Sigmoid colon (tissue), 7 donors: ENCODE results near the gene TSPEAR. TPM values are rescaled to one million over a fixed set of nuclear protein-coding genes. Genes with fewer than 3 reads are reported as not detected.

Source experiments
- DNase-seq: peaks from one replicate; pipeline ENCODE4 v3.0.0-alpha.2; 2019
- H3K27ac ChIP-seq, 4 donors: fragments of 200-600 bp; sonication (generic); one replicate each; pipeline ENCODE4 v1.5.1; 2016 to 2019; ENCODE audit warnings: mild to moderate bottlenecking in 1 of 4
- H3K27me3 ChIP-seq, 3 donors: fragments of 200-600 bp; sonication (generic); one replicate each; pipeline ENCODE4 v1.5.1; 2019; ENCODE audit warnings: mild to moderate bottlenecking in 1 of 3
- H3K36me3 ChIP-seq, 4 donors: fragments of 200-600 bp; sonication (generic); one replicate each; pipeline ENCODE4 v1.5.1; 2016 to 2019
- H3K4me1 ChIP-seq, 4 donors: fragments of 200-600 bp; sonication (generic); one replicate each; pipeline ENCODE4 v1.5.1; 2017 to 2019
- H3K4me3 ChIP-seq, 4 donors: fragments of 200-600 bp; sonication (generic); one replicate each; pipeline ENCODE4 v1.5.1; 2017 to 2019; ENCODE audit warnings: mild to moderate bottlenecking in 2 of 4, moderate library complexity in 1 of 4
- H3K9me3 ChIP-seq, 4 donors: fragments of 200-600 bp in 3 of 4; sonication (generic) in 3 of 4; one replicate each; pipeline versions ENCODE4 v1.5.1 to v1.6.1; 2013 to 2019
- CTCF ChIP-seq, 4 experiments: fragments of 450-650 bp in 3 of 4; fragments of 200-600 bp in 1 of 4; IDR thresholded peaks; one replicate each; pipeline ENCODE4 v1.5.1; 2016 to 2019; ENCODE audit warnings: antibody characterized with exemption in 4 of 4, mild to moderate bottlenecking in 3 of 4, moderate library complexity in 2 of 4
- EP300 ChIP-seq, 4 donors: sonication (generic); formaldehyde crosslinking; IDR thresholded peaks; one replicate each; pipeline ENCODE4 v1.6.1; 2017; ENCODE audit warnings: antibody characterized with exemption in 4 of 4
- POLR2A ChIP-seq, 2 donors: fragments of 450-650 bp; IDR thresholded peaks; one replicate each; pipeline ENCODE4 v1.6.1; 2016; ENCODE audit warnings: antibody characterized with exemption in 2 of 2, mild to moderate bottlenecking in 2 of 2, moderate library complexity in 2 of 2
- POLR2AphosphoS5 ChIP-seq, 4 donors: sonication (generic); formaldehyde crosslinking; IDR thresholded peaks; one replicate each; pipeline ENCODE4 v1.6.1; 2017; ENCODE audit warnings: antibody characterized with exemption in 4 of 4
- WGBS, 2 donors: extraction: QIAGEN DNeasy Blood & Tissue Kit; methylation state at CpG; one replicate each; pipeline ENCODE4 v1.1.7; 2013; 5-methylcytosine and 5-hydroxymethylcytosine counted together
- intact Hi-C: fragments of 100-400 bp; cut with DNase I; formaldehyde crosslinking; loops from one replicate; pipeline ENCODE4 v1.15.1; 2023
- polyA plus RNA-seq, 3 donors: library from polyadenylated mRNA; stranded (reverse); fragments of 200-250 nt; gene quantifications; one replicate each; pipeline ENCODE4 v1.2.3, GENCODE V29; 2013
- small RNA-seq, 3 donors: library from RNA; depleted of rRNA; stranded (forward); fragments of <200 nt; gene quantifications; one replicate each; pipeline ENCODE3, GENCODE V24; 2016
- total RNA-seq, 4 donors: library from RNA; depleted of rRNA; stranded (reverse); fragments of >200 nt; gene quantifications; one replicate each; pipeline ENCODE4 v1.1.0, GENCODE V29; 2016
- donor health status: healthy with polysubstance abuse.
- donor health status: Bipolar disorder and iron deficiency.
- donor health status: healthy.

Gene TSPEAR
- total and polyA plus RNA-seq, 7 donors = under 0.01 to 0.20 TPM; not detected in 5

GRCh38 chr21:44450402-44450801, 261.0 kb downstream of the TSPEAR start:
- Histone ChIP-seq H3K27ac (no peak overlapping the region), H3K36me3 (no peaks in the 10 kb centered on the region), H3K9me3 (peaks cover 0 to 2% (median 0%) of the 10 kb centered on the region in 4 donors), H3K4me3 (no peak overlapping the region), H3K27me3 (no peaks in the 10 kb centered on the region), H3K4me1 (peaks cover 0 to 14% (median 3%) of the 10 kb centered on the region in 4 donors)
- WGBS, 2 donors = 71 to 79% methylated on average over 14 of the region's 14 CpGs
- no peak for DNase-seq
- intact Hi-C loops = loop anchor here (10.0 kb wide), 1 partner anchor 436 kb away; the partner anchor contains the start of gene TRAPPC10
- TF ChIP-seq EP300 (IDR thresholded peaks at IDR 0.05) (no peak), CTCF (IDR thresholded peaks at IDR 0.05) (no peak), POLR2AphosphoS5 (IDR thresholded peaks at IDR 0.05) (no peak), POLR2A (IDR thresholded peaks at IDR 0.05) (no peak)

- no peak for TF ChIP-seq POLR2A (IDR thresholded peaks at IDR 0.05)
- no peak for TF ChIP-seq CTCF (IDR thresholded peaks at IDR 0.05)
- TF ChIP-seq EP300 (IDR thresholded peaks at IDR 0.05) = no peak
- no peak for TF ChIP-seq POLR2AphosphoS5 (IDR thresholded peaks at IDR 0.05)
- H3K4me3 ChIP-seq = no peak overlapping the region
- H3K9me3 ChIP-seq = peaks cover 0 to 2% (median 0%) of the 10 kb centered on the region in 4 donors
- H3K4me1 ChIP-seq = peaks cover 0 to 11% (median under 1%) of the 10 kb centered on the region in 4 donors
- intact Hi-C loops = loop anchor here (10.0 kb wide), 1 partner anchor 435 kb away; the partner anchor contains the start of gene TRAPPC10
- no peaks in the 10 kb centered on the region for H3K36me3 ChIP-seq
- peak overlapping the region in 1 of 4 donors; percentile 8 for H3K27ac ChIP-seq
- WGBS, 2 donors = 53 to 68% methylated on average over 28 of the region's 28 CpGs
- peak; percentile 48 for DNase-seq
- H3K27me3 ChIP-seq = no peaks in the 10 kb centered on the region
Observed at GRCh38 chr21:44449473-44450363, 261.7 kb downstream of the TSPEAR start.

- Histone ChIP-seq H3K9me3 (peaks cover 0 to 2% (median 0%) of the 10 kb centered on the region in 4 donors), H3K36me3 (no peaks in the 10 kb centered on the region), H3K27ac (no peak overlapping the region), H3K4me1 (peaks cover 0 to 10% (median 0%) of the 10 kb centered on the region in 4 donors), H3K27me3 (no peaks in the 10 kb centered on the region), H3K4me3 (no peak overlapping the region)
- peak; percentile 53 for DNase-seq
- 51 to 62% methylated on average over 13 of the region's 13 CpGs for WGBS, 2 donors
- intact Hi-C loops = no loop called here
- no peak for TF ChIP-seq CTCF (IDR thresholded peaks at IDR 0.05)
- no peak for TF ChIP-seq POLR2A (IDR thresholded peaks at IDR 0.05)
Observed at GRCh38 chr21:44448651-44449131, 262.7 kb downstream of the TSPEAR start.

Small RNA genes within 50 kb of the gene (small RNA-seq; reads per million reads assigned to genes)
- gene KRTAP12-6P = 0 reads per million in 3 donors

Other genes with a start within 250 kb of the TSPEAR start
- not detected for gene KRTAP10-1, start 171.4 kb downstream of the TSPEAR start, total RNA-seq
- gene KRTAP10-1, start 171.4 kb downstream of the TSPEAR start, polyA plus RNA-seq = not detected
- not detected for gene KRTAP10-2, start 160.1 kb downstream of the TSPEAR start, total RNA-seq
- not detected for gene KRTAP10-2, start 160.1 kb downstream of the TSPEAR start, polyA plus RNA-seq
- under 1 TPM in 1 of 4 donors, not detected in 3; 0.66 TPM for gene KRTAP10-3, start 152.8 kb downstream of the TSPEAR start, total RNA-seq
- not detected for gene KRTAP10-3, start 152.8 kb downstream of the TSPEAR start, polyA plus RNA-seq
- gene KRTAP10-4, start 137.8 kb downstream of the TSPEAR start, total RNA-seq = not detected
- gene KRTAP10-4, start 137.8 kb downstream of the TSPEAR start, polyA plus RNA-seq = not detected
- gene KRTAP10-5, start 131.0 kb downstream of the TSPEAR start, total RNA-seq = not detected
- not detected for gene KRTAP10-5, start 131.0 kb downstream of the TSPEAR start, polyA plus RNA-seq
- gene KRTAP10-6, start 119.1 kb downstream of the TSPEAR start, total RNA-seq = not detected
- not detected for gene KRTAP10-6, start 119.1 kb downstream of the TSPEAR start, polyA plus RNA-seq
- not detected for gene KRTAP10-7, start 111.0 kb downstream of the TSPEAR start, total RNA-seq
- not detected for gene KRTAP10-7, start 111.0 kb downstream of the TSPEAR start, polyA plus RNA-seq
- not detected for gene KRTAP10-8, start 99.5 kb downstream of the TSPEAR start, total RNA-seq
- not detected for gene KRTAP10-8, start 99.5 kb downstream of the TSPEAR start, polyA plus RNA-seq
- not detected for gene KRTAP10-9, start 84.5 kb downstream of the TSPEAR start, total RNA-seq
- gene KRTAP10-9, start 84.5 kb downstream of the TSPEAR start, polyA plus RNA-seq = not detected
- not detected for gene KRTAP10-10, start 74.2 kb downstream of the TSPEAR start, total RNA-seq
- not detected for gene KRTAP10-10, start 74.2 kb downstream of the TSPEAR start, polyA plus RNA-seq
- gene KRTAP10-11, start 65.2 kb downstream of the TSPEAR start, total RNA-seq = not detected
- not detected for gene KRTAP10-11, start 65.2 kb downstream of the TSPEAR start, polyA plus RNA-seq
- not detected for gene KRTAP12-4, start 56.9 kb downstream of the TSPEAR start, total RNA-seq
- gene KRTAP12-4, start 56.9 kb downstream of the TSPEAR start, polyA plus RNA-seq = not detected
- not detected for gene KRTAP12-3, start 53.6 kb downstream of the TSPEAR start, total RNA-seq
- not detected for gene KRTAP12-3, start 53.6 kb downstream of the TSPEAR start, polyA plus RNA-seq
- gene KRTAP12-2, start 44.6 kb downstream of the TSPEAR start, total RNA-seq = not detected
- gene KRTAP12-2, start 44.6 kb downstream of the TSPEAR start, polyA plus RNA-seq = not detected
- not detected for gene KRTAP12-1, start 29.4 kb downstream of the TSPEAR start, total RNA-seq
- not detected for gene KRTAP12-1, start 29.4 kb downstream of the TSPEAR start, polyA plus RNA-seq
- gene KRTAP10-12, start 14.4 kb downstream of the TSPEAR start, total RNA-seq = not detected
- not detected for gene KRTAP10-12, start 14.4 kb downstream of the TSPEAR start, polyA plus RNA-seq
- gene UBE2G2, start 90.2 kb upstream of the TSPEAR start, total RNA-seq = 100 to 1,000 TPM in 1 of 4 donors, 10 to 100 TPM in 3; 51.5 to 101 (median 63.1) TPM
- 10 to 100 TPM; 21.6 to 45.8 (median 22.7) TPM for gene UBE2G2, start 90.2 kb upstream of the TSPEAR start, polyA plus RNA-seq
- gene SUMO3, start 106.5 kb upstream of the TSPEAR start, total RNA-seq = 10 to 100 TPM; 52.4 to 60.1 (median 57.9) TPM
- gene SUMO3, start 106.5 kb upstream of the TSPEAR start, polyA plus RNA-seq = 100 to 1,000 TPM in 2 of 3 donors, 10 to 100 TPM in 1; 67.8 to 104 (median 103) TPM
- gene PTTG1IP, start 162.1 kb upstream of the TSPEAR start, total RNA-seq = 100 to 1,000 TPM; 158 to 208 (median 188) TPM
- 100 to 1,000 TPM in 1 of 3 donors, 10 to 100 TPM in 2; 49.7 to 146 (median 59.5) TPM for gene PTTG1IP, start 162.1 kb upstream of the TSPEAR start, polyA plus RNA-seq
- 10 to 100 TPM; 14.7 to 82.0 (median 48.5) TPM for gene ITGB2, start 209.3 kb upstream of the TSPEAR start, total RNA-seq
- gene ITGB2, start 209.3 kb upstream of the TSPEAR start, polyA plus RNA-seq = 100 to 1,000 TPM in 1 of 3 donors, 10 to 100 TPM in 2; 21.0 to 103 (median 60.5) TPM
- gene SLX9, start 228.5 kb upstream of the TSPEAR start, total RNA-seq = 10 to 100 TPM; 18.3 to 38.8 (median 22.0) TPM
- gene SLX9, start 228.5 kb upstream of the TSPEAR start, polyA plus RNA-seq = 10 to 100 TPM in 2 of 3 donors, 1 to 10 TPM in 1; 9.7 to 31.9 (median 15.0) TPM